Ramos (cell line): ENCODE results near the gene FNDC3B.

ENCODE experiments used
- in situ Hi-C: fragments of 300-500 bp; cut with MboI; formaldehyde crosslinking; loops from one replicate; pipeline ENCODE4 v1.14.3; 2022; ENCODE audit warnings: low sequenced_read_pairs; ENCODE audit not compliant: unreplicated experiment

Gene FNDC3B

DNA sequence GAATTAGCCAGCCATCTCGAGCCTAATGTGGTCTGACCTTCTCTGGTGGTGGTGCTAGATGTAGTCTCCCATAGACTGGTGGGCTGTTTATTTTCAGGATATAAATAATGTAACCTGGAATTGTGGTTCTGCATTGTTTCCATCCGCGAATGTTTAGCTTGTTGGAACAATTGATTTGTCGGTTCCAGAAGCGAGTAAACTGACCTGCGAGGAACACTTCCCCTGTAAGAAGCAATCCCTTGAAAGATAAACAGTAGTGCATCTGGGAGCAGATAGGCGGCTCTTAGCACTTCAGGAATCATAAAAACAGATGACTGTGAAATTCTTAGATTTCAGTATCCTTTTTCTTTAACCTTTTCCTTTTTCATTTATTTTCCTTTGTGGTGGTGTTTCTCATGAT is 251.1 kb downstream of the FNDC3B start:
- in situ Hi-C loops: no loop called here

GRCh38 chr3:172291650-172292049 is 252.3 kb downstream of the FNDC3B start:
- in situ Hi-C loops: no loop called here

DNA sequence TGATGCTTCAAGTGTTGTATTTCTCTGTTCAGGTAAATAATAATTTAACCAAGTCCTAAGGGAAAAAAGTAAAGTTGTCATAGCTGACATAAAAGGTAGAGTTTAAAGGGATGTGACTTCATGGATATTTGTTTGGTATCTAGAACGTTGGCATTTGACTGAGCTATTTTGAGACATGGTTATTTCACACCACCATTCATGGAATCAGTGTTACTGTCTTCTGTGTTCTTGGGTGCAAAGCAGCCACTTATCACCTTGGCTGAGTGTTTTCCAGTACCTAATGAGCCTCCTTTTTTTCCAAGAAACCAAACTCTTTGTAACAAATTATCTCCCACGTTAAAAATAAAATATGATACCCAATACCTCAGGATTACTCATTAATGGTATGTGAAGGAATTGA is 253.0 kb downstream of the FNDC3B start:
- in situ Hi-C loops: no loop called here

DNA sequence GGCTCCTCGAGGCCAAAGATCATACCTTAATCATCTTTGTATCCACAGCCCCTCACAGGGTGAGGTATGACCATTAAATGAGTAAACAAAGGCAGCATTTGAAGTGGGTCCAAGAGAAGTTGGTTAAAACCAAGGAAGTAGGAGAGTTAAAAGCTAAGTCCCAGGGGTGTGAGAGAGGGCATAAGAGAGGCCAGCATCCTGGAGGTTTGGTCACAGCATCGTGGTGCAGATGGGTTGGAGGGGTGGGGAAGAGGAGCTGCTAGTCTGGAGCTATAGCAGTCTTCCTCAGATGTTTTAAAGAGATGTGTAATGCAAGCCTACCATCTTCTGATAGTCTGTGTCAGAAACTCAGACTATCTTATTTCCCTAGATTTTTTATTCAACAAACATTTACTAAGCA is 253.7 kb downstream of the FNDC3B start:
- in situ Hi-C loops: no loop called here

- in situ Hi-C loops: no loop called here
Measured at GRCh38 chr3:172294223-172294806, 254.9 kb downstream of the FNDC3B start.

GRCh38 chr3:172296248-172296974 is 257.0 kb downstream of the FNDC3B start:
- in situ Hi-C loops: no loop called here

DNA sequence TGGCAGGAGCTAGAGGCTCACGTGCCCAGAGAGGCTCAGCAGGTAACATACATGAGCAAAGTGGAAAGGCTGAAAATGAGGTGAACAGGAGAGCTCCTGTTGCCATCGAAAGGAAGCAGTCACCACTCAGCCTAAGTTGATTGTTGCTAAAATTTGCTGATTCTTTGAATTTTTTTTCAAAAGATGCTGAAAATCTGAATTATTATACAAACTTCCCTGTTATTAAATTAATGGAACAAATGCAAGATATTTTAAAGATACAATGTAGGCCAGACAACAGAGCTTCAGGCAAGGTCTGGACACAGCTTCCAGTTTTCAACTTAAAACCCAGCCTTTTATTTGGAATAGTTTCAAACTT is 257.6 kb downstream of the FNDC3B start:
- in situ Hi-C loops: no loop called here

DNA sequence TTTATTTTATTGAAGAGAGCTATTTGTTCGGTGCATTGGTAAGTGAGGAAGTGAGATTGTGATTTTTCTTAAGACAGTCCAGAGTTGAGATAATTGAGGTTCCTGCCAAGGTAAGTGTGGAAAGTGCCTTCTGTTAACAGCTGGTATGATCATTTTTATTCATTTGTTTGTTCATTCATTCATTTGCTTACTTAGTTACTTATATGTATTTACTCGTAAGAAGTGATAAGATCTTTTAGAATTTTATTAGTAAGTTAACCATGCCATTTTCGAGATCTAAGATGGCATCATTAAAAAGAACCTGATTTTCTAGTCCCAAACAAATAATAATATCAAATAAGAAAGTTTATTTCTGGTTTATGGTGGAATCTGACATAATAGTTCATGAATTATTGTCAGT is 258.9 kb downstream of the FNDC3B start:
- in situ Hi-C loops: no loop called here

DNA sequence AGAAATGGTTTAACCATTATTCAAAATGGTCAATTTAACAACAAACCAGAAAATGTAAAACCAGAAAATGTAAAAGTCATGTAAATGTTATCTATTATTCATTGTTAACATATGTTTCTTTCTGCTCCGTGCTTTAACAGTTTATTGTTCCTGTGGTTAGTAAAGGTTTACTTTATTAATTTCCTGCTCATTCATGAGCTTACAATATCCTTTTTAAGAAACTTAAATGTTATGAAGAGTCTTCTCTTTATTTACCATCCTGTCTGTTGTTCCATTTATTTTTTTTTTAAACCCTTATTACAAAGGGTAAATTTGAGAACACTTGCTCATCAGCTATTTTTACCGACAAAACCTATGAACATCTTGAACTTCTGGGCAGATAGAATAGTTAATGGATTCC is 260.8 kb downstream of the FNDC3B start:
- in situ Hi-C loops: no loop called here

- in situ Hi-C loops: no loop called here
Measured at GRCh38 chr3:172300862-172301261, 261.5 kb downstream of the FNDC3B start.

GRCh38 chr3:172302203-172302602 is 262.8 kb downstream of the FNDC3B start:
- in situ Hi-C loops: no loop called here

GRCh38 chr3:172303181-172303580 is 263.8 kb downstream of the FNDC3B start:
- in situ Hi-C loops: no loop called here

DNA sequence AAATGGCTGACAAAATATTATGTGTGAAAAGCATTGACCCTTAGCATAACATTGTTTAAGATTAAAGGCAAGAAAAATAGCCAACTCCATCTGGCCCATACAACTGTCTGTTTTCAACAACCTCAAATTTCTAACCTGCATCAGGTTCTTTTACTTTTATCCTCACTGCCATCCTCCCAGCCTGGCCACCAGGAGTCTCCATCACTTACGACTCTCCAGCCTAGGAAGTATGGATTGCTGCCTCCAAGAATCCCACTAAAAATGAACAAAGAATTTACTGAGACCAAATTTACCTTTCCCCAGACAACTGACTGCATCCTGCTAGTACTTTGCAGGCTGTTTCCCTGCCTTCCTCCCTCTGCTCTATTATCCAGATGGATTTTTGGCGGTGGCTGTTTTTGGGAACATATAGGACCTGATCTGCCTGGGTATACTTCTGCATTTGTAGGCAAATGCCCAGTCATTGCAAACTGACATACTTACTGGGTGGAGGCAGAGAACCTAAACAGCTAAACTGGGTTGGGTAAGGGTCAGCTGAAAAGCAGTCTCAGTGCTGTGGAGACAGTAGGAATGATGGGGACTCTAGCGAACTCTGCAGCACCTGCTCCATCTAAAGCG is 264.7 kb downstream of the FNDC3B start:
- in situ Hi-C loops: no loop called here

DNA sequence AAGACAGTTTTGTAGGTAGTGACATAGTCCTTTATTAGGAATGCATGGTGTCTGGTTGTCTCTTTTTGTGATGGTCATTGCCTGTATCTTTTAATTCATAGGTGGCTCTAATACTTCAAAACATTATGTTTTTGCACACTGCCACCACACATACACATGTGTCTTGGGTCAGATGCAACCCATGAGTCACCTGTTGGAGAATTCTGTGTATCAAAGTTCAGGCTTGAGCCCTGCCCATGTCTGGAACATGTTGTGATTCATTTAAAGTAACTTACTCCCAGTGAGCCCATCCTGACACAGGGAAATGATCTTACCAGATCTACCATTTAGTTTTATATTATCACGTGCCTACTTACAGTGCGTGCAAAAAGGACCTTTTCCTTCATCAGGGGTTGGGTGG is 266.2 kb downstream of the FNDC3B start:
- in situ Hi-C loops: no loop called here

- in situ Hi-C loops: no loop called here
Measured at GRCh38 chr3:172305974-172306373, 266.6 kb downstream of the FNDC3B start.

- in situ Hi-C loops: no loop called here
Measured at GRCh38 chr3:172307141-172307560, 267.8 kb downstream of the FNDC3B start.

DNA sequence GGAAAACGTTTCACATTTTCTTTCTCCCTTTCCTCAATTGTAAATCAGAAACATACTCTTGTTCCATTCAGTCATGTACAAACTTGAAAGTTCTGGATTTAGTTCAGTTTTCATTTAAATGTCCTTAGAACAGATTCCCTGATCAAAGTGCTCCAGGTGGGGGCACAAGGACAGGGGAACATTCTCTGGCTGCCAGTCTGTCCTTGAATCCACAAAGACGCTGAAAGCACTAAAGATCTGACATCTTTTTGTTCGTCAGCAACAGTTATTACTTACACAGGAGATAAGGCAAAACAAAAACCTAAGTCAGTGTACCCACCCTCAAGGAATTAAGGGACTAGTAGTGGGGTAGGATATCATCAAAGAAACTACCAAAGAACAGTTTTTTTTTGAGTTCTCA is 269.7 kb downstream of the FNDC3B start:
- in situ Hi-C loops: no loop called here

DNA sequence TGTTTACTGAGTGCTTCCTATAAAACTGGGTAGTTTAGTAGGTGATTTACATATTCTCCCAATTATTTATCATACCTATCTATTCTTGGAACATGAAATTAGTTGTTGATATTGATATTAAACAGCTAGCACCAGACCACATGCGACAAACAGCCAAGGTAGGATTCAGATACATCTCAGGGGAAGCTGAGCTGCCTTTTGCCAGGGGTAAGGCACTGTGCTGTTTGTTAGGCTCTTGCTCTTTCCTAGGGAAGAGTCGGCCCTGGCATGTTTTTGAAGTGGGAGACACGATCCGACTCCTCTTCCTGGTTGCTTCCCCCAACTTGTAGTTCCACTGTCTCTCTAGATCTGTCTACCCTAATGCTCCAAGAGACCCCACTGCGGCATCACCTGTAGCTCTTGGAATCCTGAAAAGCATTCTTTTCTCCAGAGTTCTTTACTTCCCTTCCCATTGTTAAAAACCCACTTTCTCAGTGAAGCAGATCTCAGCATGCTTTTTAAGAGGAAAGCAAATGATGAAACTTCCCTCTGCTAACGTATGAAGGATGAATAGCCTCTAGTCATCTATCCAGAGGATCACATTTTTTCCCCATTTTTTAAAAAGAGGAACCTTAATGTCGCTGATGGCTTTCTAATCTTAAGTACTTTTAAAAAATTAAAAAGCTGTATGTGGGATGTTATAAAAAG is 270.5 kb downstream of the FNDC3B start:
- in situ Hi-C loops: no loop called here

DNA sequence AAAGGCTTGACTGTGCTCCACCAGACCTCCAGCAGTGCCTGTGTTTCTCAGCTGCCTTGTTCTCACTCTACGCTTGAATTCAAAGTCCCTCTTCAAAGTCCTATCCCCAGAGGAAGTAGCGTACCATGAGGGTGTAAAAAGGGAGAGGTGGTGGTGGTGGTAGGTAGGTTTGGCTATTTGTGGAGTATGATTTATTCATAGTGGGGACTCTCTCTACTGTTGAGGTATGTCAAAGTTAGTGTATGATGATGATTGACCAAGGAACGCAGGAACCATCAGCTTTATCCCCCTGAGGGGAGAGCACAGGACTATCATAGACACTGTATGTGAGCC is 271.0 kb downstream of the FNDC3B start:
- in situ Hi-C loops: no loop called here

DNA sequence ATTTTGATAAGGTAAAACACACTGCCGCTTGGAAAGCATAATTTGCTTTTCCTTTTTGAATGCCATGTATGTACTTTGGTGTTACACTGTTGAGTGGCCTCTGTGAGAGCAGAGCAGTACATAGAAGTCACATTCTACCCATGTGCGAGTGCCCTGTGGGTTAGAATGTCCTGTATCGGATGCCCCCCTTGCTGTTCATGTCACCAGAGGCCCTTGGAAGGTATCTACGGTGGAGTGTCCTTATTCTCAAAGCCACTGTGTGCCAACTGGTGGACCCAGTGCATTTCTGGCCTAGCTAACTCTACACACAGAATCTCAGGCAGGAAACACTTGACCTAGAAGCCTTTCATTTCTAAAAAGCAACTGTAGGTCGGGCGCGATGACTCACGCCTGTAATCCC is 271.8 kb downstream of the FNDC3B start:
- in situ Hi-C loops: no loop called here

DNA sequence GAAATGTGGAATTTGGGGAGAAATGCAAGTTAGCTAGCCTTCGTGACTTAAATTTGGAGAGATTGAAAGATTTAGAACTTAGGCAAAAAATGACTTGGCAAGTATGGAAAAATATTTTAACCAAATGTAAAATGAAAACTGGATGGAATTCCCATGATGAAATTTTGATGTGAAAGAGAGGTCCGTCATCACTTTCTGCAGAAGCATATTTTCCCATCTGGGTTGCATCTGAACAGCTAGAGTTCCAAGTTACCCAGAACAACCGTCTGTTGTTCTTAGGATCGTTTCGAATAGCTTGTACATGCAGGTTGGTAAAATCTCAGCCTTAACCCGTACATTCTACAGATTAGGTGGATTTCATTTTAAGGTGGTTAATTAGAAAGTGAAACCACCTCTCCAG is 272.6 kb downstream of the FNDC3B start:
- in situ Hi-C loops: no loop called here
